DMS79 (cell line): ENCODE results near the gene PSMC3IP.
"Not testable (repeated sequence)": the region's sequence is repeated elsewhere in the genome, so short reads cannot be mapped to it uniquely, and the experiment has no call there.

Experiments
- DNase-seq: peaks from one replicate; lab custom pipeline; 2025; lab: John Stamatoyannopoulos, UW

Gene PSMC3IP

GRCh38 chr17:42577532-42578281 lies at the start of gene PSMC3IP:
Gene PSMC3IP (minus strand): TSS chr17:42577729. CDS start chr17:42577686, 43 bp downstream.
- peak; percentile 87 for DNase-seq

- DNase-seq = no peak
Observed at GRCh38 chr17:42623732-42624596, 46.4 kb upstream of the PSMC3IP start.

GRCh38 chr17:42623271-42623670 lies 45.7 kb upstream of the PSMC3IP start:
- DNase-seq = no peak

GRCh38 chr17:42621987-42622386 lies 44.5 kb upstream of the PSMC3IP start:
- not testable (repeated sequence) for DNase-seq

- peak; percentile 85 for DNase-seq
Observed at GRCh38 chr17:42618442-42619150, 41.1 kb upstream of the PSMC3IP start.

- peak; percentile 94 for DNase-seq
Observed at GRCh38 chr17:42617956-42618431, 40.5 kb upstream of the PSMC3IP start.

GRCh38 chr17:42613699-42614295 lies 36.3 kb upstream of the PSMC3IP start:
- no peak for DNase-seq

- DNase-seq = no peak
Observed at GRCh38 chr17:42612013-42612412, 34.5 kb upstream of the PSMC3IP start.

GRCh38 chr17:42609814-42610801 lies 32.6 kb upstream of the PSMC3IP start:
- peak; percentile 41 for DNase-seq

GRCh38 chr17:42609182-42609813 lies 31.8 kb upstream of the PSMC3IP start, which contains the start of the genes RETREG3 and TUBG1:
Gene RETREG3 (minus strand): TSS chr17:42609374. CDS start chr17:42609324, 50 bp downstream.
Gene TUBG1 (plus strand): TSS chr17:42609683. CDS start chr17:42609738, 55 bp downstream.
- peak; percentile 98 for DNase-seq

- no peak for DNase-seq
Observed at GRCh38 chr17:42608305-42609181, 31.0 kb upstream of the PSMC3IP start.

- no peak for DNase-seq
Observed at GRCh38 chr17:42607769-42608168, 30.2 kb upstream of the PSMC3IP start.

- DNase-seq = no peak
Observed at GRCh38 chr17:42603318-42603717, 25.8 kb upstream of the PSMC3IP start.

GRCh38 chr17:42598905-42599304 lies 21.4 kb upstream of the PSMC3IP start:
- DNase-seq = peak; percentile 80

- DNase-seq = no peak
Observed at GRCh38 chr17:42596386-42596785, 18.9 kb upstream of the PSMC3IP start.

GRCh38 chr17:42591411-42591810 lies 13.9 kb upstream of the PSMC3IP start:
- no peak for DNase-seq

GRCh38 chr17:42590886-42591285 lies 13.4 kb upstream of the PSMC3IP start:
- DNase-seq = no peak

- DNase-seq = no peak
Observed at GRCh38 chr17:42586514-42587230, 9.1 kb upstream of the PSMC3IP start.
